Neuronal stem cell (in vitro differentiated cells): ENCODE measurements around the gene BLTP1.

Source experiments
- DNase-seq: peaks from one replicate; pipeline ENCODE4 v3.0.0-alpha.2; 2013; ENCODE audit warnings: low spot score
- H2AFZ ChIP-seq: one replicate; pipeline ENCODE4 v1.6.1; 2013; ENCODE audit warnings: mild to moderate bottlenecking, low read length, inconsistent platforms
- H2AK5ac ChIP-seq: 2 replicates; pipeline ENCODE4 v1.6.1; 2013; ENCODE audit warnings: low read depth, mild to moderate bottlenecking, inconsistent platforms, low read length, moderate library complexity, mixed read lengths
- H2BK120ac ChIP-seq: 2 replicates; pipeline ENCODE4 v1.6.1; 2013; ENCODE audit warnings: low read depth, mild to moderate bottlenecking, inconsistent platforms, low read length, moderate library complexity, mixed read lengths
- H2BK12ac ChIP-seq: one replicate; pipeline ENCODE4 v1.6.1; 2013; ENCODE audit warnings: low read length, inconsistent platforms
- H2BK15ac ChIP-seq: 2 replicates; pipeline ENCODE4 v1.6.1; 2013; ENCODE audit warnings: mild to moderate bottlenecking, low read length, inconsistent platforms, mixed read lengths
- H2BK5ac ChIP-seq: one replicate; pipeline ENCODE4 v1.6.1; 2013; ENCODE audit warnings: inconsistent platforms, mild to moderate bottlenecking, low read length, moderate library complexity
- H3K14ac ChIP-seq: one replicate; pipeline ENCODE4 v1.6.1; 2013; ENCODE audit warnings: low read length, inconsistent platforms
- H3K18ac ChIP-seq: 2 replicates; pipeline ENCODE4 v1.6.1; 2013; ENCODE audit warnings: low read length, inconsistent platforms
- H3K23ac ChIP-seq: 2 replicates; pipeline ENCODE4 v1.6.1; 2013; ENCODE audit warnings: low read depth, mild to moderate bottlenecking, mixed read lengths, low read length, inconsistent platforms; ENCODE audit not compliant: poor library complexity
- H3K27ac ChIP-seq: replicated peaks from 3 replicates; pipeline ENCODE4 v1.5.1; 2013; ENCODE audit warnings: low read length, inconsistent platforms
- H3K27me3 ChIP-seq, 3 experiments: 2 replicates each; pipeline ENCODE4 v1.6.1; 2013; ENCODE audit warnings: low read length in 3 of 3, mild to moderate bottlenecking in 2 of 3, inconsistent platforms in 1 of 3, low read depth in 1 of 3, mixed read lengths in 1 of 3, moderate library complexity in 1 of 3; ENCODE audit not compliant: control insufficient read depth in 3 of 3, insufficient read depth in 3 of 3
- H3K36me3 ChIP-seq, 2 donors: replicated peaks in 1 of 2; 2 replicates each; pipeline ENCODE4 v1.6.1; 2013; ENCODE audit warnings: low read length in 2 of 2; ENCODE audit not compliant: control insufficient read depth in 2 of 2, insufficient read depth in 2 of 2
- H3K4ac ChIP-seq: 2 replicates; pipeline ENCODE4 v1.6.1; 2013; ENCODE audit warnings: inconsistent platforms, mild to moderate bottlenecking, low read length, moderate library complexity
- H3K4me1 ChIP-seq, 2 donors: 1 replicate in 1 of 2; 2 replicates in 1 of 2; pipeline ENCODE4 v1.6.1; 2013; ENCODE audit warnings: low read length in 2 of 2, low read depth in 1 of 2; ENCODE audit not compliant: control insufficient read depth in 2 of 2, insufficient read depth in 1 of 2
- H3K4me2 ChIP-seq: one replicate; pipeline ENCODE4 v1.6.1; 2013; ENCODE audit warnings: mild to moderate bottlenecking, low read length, inconsistent platforms; ENCODE audit not compliant: insufficient read depth, poor library complexity, severe bottlenecking
- H3K4me3 ChIP-seq, 2 donors: 2 replicates each; pipeline ENCODE4 v1.5.1; 2013; ENCODE audit warnings: low read length in 2 of 2, mild to moderate bottlenecking in 2 of 2, inconsistent platforms in 1 of 2, moderate library complexity in 1 of 2
- H3K79me1 ChIP-seq: one replicate; pipeline ENCODE4 v1.6.1; 2013; ENCODE audit warnings: low read depth, mild to moderate bottlenecking, inconsistent platforms, low read length, moderate library complexity
- H3K9ac ChIP-seq: one replicate; pipeline ENCODE4 v1.6.1; 2013; ENCODE audit warnings: mild to moderate bottlenecking, low read depth, low read length, inconsistent platforms; ENCODE audit not compliant: poor library complexity
- H3K9me3 ChIP-seq, 2 donors: replicated peaks in 1 of 2; 2 replicates each; pipeline versions ENCODE3 to v1.6.1; 2013; ENCODE audit warnings: low read length in 2 of 2, mild to moderate bottlenecking in 2 of 2, inconsistent platforms in 1 of 2, low read depth in 1 of 2, mixed read lengths in 1 of 2, moderate library complexity in 1 of 2; ENCODE audit not compliant: control insufficient read depth in 2 of 2, insufficient read depth in 1 of 2
- H4K8ac ChIP-seq: one replicate; pipeline ENCODE4 v1.6.1; 2013; ENCODE audit warnings: low read depth, mild to moderate bottlenecking, inconsistent platforms, low read length, moderate library complexity
- H4K91ac ChIP-seq: one replicate; pipeline ENCODE4 v1.6.1; 2013; ENCODE audit warnings: low read length, low read depth, mild to moderate bottlenecking, inconsistent platforms; ENCODE audit not compliant: poor library complexity
- WGBS, 2 donors: extraction: QIAGEN DNeasy Blood & Tissue Kit; methylation state at CpG; one replicate each; pipeline ENCODE4 v1.1.7; 2013; ENCODE audit warnings: missing lambda C conversion rate in 2 of 2, mixed read lengths in 1 of 2; ENCODE audit not compliant: insufficient read length in 2 of 2, insufficient replicate concordance in 1 of 2; ENCODE audit errors: extremely low coverage in 2 of 2; 5-methylcytosine and 5-hydroxymethylcytosine counted together

Gene BLTP1

GRCh38 chr4:122163767-122164166 lies 11.6 kb downstream of the BLTP1 start:
- no peak overlapping the region for H3K4me3 ChIP-seq
- no peak for DNase-seq
- no peaks in the 10 kb centered on the region for H3K4me1 ChIP-seq
- H3K23ac ChIP-seq, result no peak overlapping the region
- H3K27me3 ChIP-seq, result no peaks in the 10 kb centered on the region
- no peak overlapping the region for H3K9ac ChIP-seq
- H3K79me1 ChIP-seq, result peaks cover 2% of the 10 kb centered on the region
- H3K14ac ChIP-seq, result no peak overlapping the region
- no peak overlapping the region for H2BK5ac ChIP-seq
- no peak overlapping the region for H2BK15ac ChIP-seq
- WGBS, 2 donors, result no CpG with 5 or more reads among the region's 1 CpG
- no peak overlapping the region for H2AFZ ChIP-seq
- H2AK5ac ChIP-seq, result no peak overlapping the region
- H3K4ac ChIP-seq, result no peak overlapping the region
- no peak overlapping the region for H2BK120ac ChIP-seq
- peaks cover 0 to 2% of the 10 kb centered on the region in 2 donors for H3K36me3 ChIP-seq
- no peak overlapping the region for H2BK12ac ChIP-seq
- H4K8ac ChIP-seq, result no peak overlapping the region
- no peak overlapping the region for H3K4me2 ChIP-seq
- H3K18ac ChIP-seq, result no peak overlapping the region
- no peaks in the 10 kb centered on the region for H3K9me3 ChIP-seq
- no peak overlapping the region for H3K27ac ChIP-seq
- H4K91ac ChIP-seq, result no peak overlapping the region

DNA sequence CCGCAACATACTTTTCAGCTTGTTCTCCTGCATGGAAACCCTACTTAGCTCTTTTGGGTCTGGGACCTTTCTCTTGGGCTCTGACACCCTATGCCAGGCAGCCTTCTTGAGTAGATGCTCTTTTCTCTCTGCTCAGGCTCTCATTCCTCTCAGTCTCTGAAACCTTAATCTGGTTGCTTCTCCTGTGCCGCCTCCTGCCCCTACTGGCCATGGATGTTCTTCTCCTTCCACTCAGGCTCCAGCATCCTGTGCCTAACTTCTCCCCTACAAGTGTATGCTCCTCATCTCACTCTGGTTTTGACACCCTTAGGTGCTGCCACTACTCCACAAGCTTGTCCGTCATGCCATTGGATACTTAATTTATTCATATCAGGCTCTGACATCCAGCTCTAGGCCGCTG lies 15.2 kb downstream of the BLTP1 start:
- Histone ChIP-seq H2BK12ac (no peak overlapping the region), H3K9ac (no peak overlapping the region), H3K27me3 (no peaks in the 10 kb centered on the region), H4K8ac (no peak overlapping the region), H2BK120ac (no peak overlapping the region), H3K79me1 (no peaks in the 10 kb centered on the region), H3K4me1 (no peaks in the 10 kb centered on the region), H3K27ac (no peak overlapping the region), H3K4me2 (no peak overlapping the region), H2BK15ac (no peak overlapping the region), H2BK5ac (no peak overlapping the region), H3K18ac (no peak overlapping the region), H3K36me3 (no peaks in the 10 kb centered on the region), H3K9me3 (no peaks in the 10 kb centered on the region), H2AFZ (no peak overlapping the region), H3K14ac (no peak overlapping the region), H3K4ac (no peak overlapping the region), H3K4me3 (no peak overlapping the region), H2AK5ac (no peak overlapping the region), H3K23ac (no peak overlapping the region), H4K91ac (no peak overlapping the region)
- no peak for DNase-seq
- no CpG with 5 or more reads among the region's 4 CpGs for WGBS, 2 donors

DNA sequence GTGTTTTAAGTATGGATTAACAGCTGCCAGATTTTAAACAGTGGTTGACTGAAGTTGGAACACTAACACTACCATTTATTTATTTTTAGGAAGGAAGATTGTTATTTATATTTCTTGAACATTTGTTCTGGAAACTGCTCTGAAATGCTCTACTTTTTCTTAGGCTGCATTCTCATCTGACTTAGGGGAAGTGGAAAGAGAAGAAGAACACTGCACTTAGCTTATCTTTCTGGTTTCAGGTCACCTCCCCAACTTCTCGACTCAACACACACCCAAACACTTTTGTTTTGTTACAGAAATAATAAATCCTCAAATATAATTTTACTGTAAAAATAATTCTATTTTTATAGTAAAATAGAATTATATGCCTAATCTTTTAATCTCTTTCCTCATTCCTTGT lies 18.6 kb downstream of the BLTP1 start:
- H3K79me1 ChIP-seq, result no peaks in the 10 kb centered on the region
- no peak overlapping the region for H3K18ac ChIP-seq
- no peak overlapping the region for H3K27ac ChIP-seq
- no peak overlapping the region for H4K8ac ChIP-seq
- H2BK12ac ChIP-seq, result no peak overlapping the region
- no peaks in the 10 kb centered on the region for H3K9me3 ChIP-seq
- peaks cover 0 to 3% of the 10 kb centered on the region in 2 donors for H3K36me3 ChIP-seq
- no peaks in the 10 kb centered on the region for H3K4me1 ChIP-seq
- no peak overlapping the region for H3K14ac ChIP-seq
- no peak overlapping the region for H3K4ac ChIP-seq
- no peak overlapping the region for H3K9ac ChIP-seq
- no peak overlapping the region for H4K91ac ChIP-seq
- no peak for DNase-seq
- WGBS, 2 donors, result no CpG with 5 or more reads among the region's 1 CpG
- H3K4me3 ChIP-seq, result no peak overlapping the region
- no peak overlapping the region for H3K4me2 ChIP-seq
- no peak overlapping the region for H2BK120ac ChIP-seq
- no peaks in the 10 kb centered on the region for H3K27me3 ChIP-seq
- H3K23ac ChIP-seq, result no peak overlapping the region
- no peak overlapping the region for H2BK15ac ChIP-seq
- H2BK5ac ChIP-seq, result no peak overlapping the region
- H2AFZ ChIP-seq, result no peak overlapping the region
- H2AK5ac ChIP-seq, result no peak overlapping the region

DNA sequence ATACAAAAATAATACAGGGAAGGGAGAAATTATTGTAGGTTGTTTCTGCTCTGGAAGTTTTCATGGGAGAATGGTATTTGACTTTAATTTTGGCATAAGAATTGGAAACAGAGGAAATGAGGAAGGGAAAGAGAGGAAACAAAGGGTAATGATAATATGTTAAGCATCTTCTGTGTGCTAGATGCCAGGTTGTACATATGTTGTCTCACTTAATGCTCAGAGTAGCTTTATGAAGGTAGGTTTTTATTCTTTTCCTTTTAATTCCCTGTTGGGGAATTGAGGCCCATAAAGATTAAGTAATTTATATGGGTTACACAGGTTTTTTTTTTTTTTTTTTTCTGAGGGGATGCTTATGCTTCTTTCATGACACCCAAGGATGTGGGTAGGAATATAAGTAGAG lies 19.2 kb downstream of the BLTP1 start:
- Histone ChIP-seq H3K18ac (no peak overlapping the region), H2BK120ac (no peak overlapping the region), H3K9ac (no peak overlapping the region), H3K4me1 (no peaks in the 10 kb centered on the region), H2BK12ac (no peak overlapping the region), H4K91ac (no peak overlapping the region), H3K14ac (no peak overlapping the region), H2AFZ (no peak overlapping the region), H3K23ac (no peak overlapping the region), H3K4me3 (no peak overlapping the region), H4K8ac (no peak overlapping the region), H2BK15ac (no peak overlapping the region), H2AK5ac (no peak overlapping the region), H3K4me2 (no peak overlapping the region), H3K4ac (no peak overlapping the region), H3K9me3 (no peaks in the 10 kb centered on the region), H2BK5ac (no peak overlapping the region), H3K79me1 (no peaks in the 10 kb centered on the region), H3K27ac (no peak overlapping the region), H3K27me3 (no peaks in the 10 kb centered on the region), H3K36me3 (peaks cover 0 to 7% of the 10 kb centered on the region in 2 donors)
- no peak for DNase-seq
